Chondrocyte (in vitro differentiated cells): ENCODE results near the gene LRBA. TPM values are rescaled to one million over a fixed set of nuclear protein-coding genes. Genes with fewer than 3 reads are reported as not detected.

Experiments used
- DNase-seq: peaks from one replicate; pipeline ENCODE4 v3.0.0; 2021; ENCODE audit warnings: mixed read lengths, low spot score
- H3K27ac Mint-ChIP-seq: one replicate; pipeline ENCODE4 v1.8.0; 2021; ENCODE audit warnings: mild to moderate bottlenecking, moderate library complexity, mixed read lengths; ENCODE audit not compliant: unreplicated experiment
- H3K27me3 Mint-ChIP-seq: 2 replicates; pipeline ENCODE4 v1.8.0; 2021; ENCODE audit warnings: low read depth, mixed read lengths
- H3K36me3 Mint-ChIP-seq: 2 replicates; pipeline ENCODE4 v1.8.0; 2021; ENCODE audit warnings: low read depth, mixed read lengths
- H3K4me1 Mint-ChIP-seq: 2 replicates; pipeline ENCODE4 v1.8.0; 2021; ENCODE audit warnings: low read depth, mild to moderate bottlenecking, mixed read lengths
- H3K4me3 Mint-ChIP-seq: one replicate; pipeline ENCODE4 v1.8.0; 2021; ENCODE audit warnings: mild to moderate bottlenecking, moderate library complexity, mixed read lengths; ENCODE audit not compliant: unreplicated experiment
- H3K9me3 Mint-ChIP-seq: 2 replicates; pipeline ENCODE4 v1.8.0; 2021; ENCODE audit warnings: low read depth, mixed read lengths
- total RNA-seq: library from RNA; stranded (reverse); gene quantifications from 3 replicates; pipeline ENCODE4 v1.2.1, GENCODE V29; 2021
- TF ChIP-seq, protein P1 (sequence below): fragments of 200-600 bp; sonication (generic); IDR thresholded peaks from 2 replicates; pipeline ENCODE4 v1.5.0; 2021; ENCODE audit warnings: antibody characterized with exemption, mild to moderate bottlenecking, moderate library complexity

Gene LRBA
- total RNA-seq, 1 donor from 2014 or later: 19.7 TPM

DNA sequence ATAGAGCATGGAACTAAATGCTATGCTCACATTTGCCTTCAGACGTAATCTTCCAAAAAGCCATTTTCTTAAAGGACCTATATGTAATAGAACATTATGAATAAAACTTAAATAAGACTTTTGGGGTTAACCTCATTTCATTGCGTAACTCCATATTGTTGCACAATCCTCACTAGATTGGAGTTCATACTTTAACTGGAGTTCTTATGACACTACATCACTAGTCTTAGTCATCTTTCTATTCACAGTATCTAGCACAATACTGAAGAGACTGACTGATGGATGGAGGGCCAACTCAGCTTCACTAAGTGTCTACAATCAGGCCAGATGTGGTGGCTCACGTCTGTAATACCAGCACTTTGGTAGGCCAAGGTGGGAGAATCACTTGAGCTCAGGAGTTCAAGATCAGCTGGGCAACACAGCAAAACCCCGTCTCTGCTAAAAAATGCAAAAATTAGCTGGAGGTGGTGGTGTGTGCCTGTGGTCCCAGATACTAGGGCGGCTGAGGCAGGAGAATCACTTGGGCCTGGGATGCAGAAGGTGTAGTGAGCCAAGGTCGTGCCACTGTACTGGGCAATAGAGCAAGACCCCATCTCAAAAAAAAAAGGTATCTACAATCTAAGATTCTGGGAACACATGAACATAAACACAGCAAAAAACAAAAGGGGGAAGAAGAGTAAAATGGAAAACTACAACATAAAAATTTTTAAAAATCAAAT, 513.9 kb downstream of the LRBA start:
- Mint-ChIP-seq H3K4me1 (peaks cover 3% of the 10 kb centered on the region), H3K4me3 (no peak overlapping the region), H3K36me3 (peaks cover 9% of the 10 kb centered on the region), H3K9me3 (peaks cover 21% of the 10 kb centered on the region), H3K27me3 (no peaks in the 10 kb centered on the region), H3K27ac (no peak overlapping the region)
- TF ChIP-seq, protein P1, sequence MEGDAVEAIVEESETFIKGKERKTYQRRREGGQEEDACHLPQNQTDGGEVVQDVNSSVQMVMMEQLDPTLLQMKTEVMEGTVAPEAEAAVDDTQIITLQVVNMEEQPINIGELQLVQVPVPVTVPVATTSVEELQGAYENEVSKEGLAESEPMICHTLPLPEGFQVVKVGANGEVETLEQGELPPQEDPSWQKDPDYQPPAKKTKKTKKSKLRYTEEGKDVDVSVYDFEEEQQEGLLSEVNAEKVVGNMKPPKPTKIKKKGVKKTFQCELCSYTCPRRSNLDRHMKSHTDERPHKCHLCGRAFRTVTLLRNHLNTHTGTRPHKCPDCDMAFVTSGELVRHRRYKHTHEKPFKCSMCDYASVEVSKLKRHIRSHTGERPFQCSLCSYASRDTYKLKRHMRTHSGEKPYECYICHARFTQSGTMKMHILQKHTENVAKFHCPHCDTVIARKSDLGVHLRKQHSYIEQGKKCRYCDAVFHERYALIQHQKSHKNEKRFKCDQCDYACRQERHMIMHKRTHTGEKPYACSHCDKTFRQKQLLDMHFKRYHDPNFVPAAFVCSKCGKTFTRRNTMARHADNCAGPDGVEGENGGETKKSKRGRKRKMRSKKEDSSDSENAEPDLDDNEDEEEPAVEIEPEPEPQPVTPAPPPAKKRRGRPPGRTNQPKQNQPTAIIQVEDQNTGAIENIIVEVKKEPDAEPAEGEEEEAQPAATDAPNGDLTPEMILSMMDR: no peak
- DNase-seq: no peak

DNA sequence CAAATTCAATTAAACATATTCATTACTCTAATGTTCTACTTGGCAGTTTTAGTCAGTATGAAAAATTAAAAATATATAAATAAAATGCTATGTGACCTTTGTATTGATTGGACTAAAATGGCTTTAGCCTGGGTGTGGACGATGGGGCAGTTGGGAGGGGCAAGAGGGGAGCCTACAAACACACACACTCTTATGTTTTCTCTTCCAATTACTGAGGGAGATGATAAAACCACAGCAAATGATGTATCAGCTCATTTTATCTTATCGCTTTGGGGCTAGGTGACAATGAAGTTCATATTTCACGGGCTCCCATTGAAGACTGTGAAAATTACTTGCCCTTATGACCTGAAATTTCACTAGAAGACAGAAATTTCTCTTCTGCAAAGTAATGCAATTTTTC, 517.5 kb downstream of the LRBA start:
- Mint-ChIP-seq H3K4me1 (peaks cover 3% of the 10 kb centered on the region), H3K27ac (no peak overlapping the region)

DNA sequence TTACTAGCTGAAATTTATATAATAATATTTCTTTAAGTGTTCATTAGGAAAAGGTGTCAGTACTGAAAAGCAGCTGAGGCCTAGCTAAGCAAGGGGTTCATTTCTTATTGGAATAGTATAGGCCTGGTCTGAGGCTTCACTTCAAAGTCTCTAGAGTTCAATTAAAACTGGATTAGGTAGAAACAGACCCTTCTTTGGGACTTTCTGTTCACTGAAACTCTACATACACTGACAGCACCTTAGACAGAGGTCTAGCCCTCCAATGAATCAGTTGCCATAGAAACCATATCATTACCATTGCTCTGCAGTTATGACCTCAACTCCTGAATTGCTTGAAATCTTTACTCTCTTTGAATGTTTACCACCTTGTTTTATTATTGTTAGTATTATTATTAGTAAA, 519.5 kb downstream of the LRBA start:
- no peak overlapping the region for H3K27ac Mint-ChIP-seq
- no peaks in the 10 kb centered on the region for H3K36me3 Mint-ChIP-seq
- H3K4me3 Mint-ChIP-seq: no peak overlapping the region
- H3K4me1 Mint-ChIP-seq: no peaks in the 10 kb centered on the region
- DNase-seq: no peak
- no peaks in the 10 kb centered on the region for H3K27me3 Mint-ChIP-seq
- H3K9me3 Mint-ChIP-seq: no peaks in the 10 kb centered on the region
- TF ChIP-seq, protein P1: no peak

More for the DNA sequence above, 517.5 kb downstream of the LRBA start:
- TF ChIP-seq, protein P1: no peak
- peaks cover 5% of the 10 kb centered on the region for H3K36me3 Mint-ChIP-seq
- no peaks in the 10 kb centered on the region for H3K27me3 Mint-ChIP-seq
- no peak overlapping the region for H3K4me3 Mint-ChIP-seq
- peaks cover 5% of the 10 kb centered on the region for H3K9me3 Mint-ChIP-seq
- DNase-seq: no peak

DNA sequence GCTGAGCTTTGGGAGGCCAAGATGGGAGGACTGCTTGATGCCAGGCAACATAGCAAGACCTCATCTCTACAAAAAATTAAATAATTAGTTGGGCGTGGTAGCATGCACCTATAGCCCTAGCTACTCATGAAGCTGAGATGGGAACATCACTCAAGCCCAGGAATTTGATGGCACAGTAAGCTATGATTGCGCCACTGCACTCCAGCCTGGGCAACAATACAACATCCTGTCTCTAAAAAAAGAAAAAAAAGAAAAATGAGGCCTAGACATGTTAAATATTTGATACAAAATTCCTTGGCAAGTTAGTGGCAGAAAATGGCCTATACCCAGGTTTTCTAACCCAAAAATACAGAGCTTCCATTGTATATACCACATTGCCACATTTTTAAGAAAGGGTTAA, 521.2 kb downstream of the LRBA start:
- Mint-ChIP-seq H3K27ac (no peak overlapping the region), H3K27me3 (no peaks in the 10 kb centered on the region), H3K9me3 (no peaks in the 10 kb centered on the region), H3K4me1 (peaks cover 4% of the 10 kb centered on the region), H3K36me3 (no peaks in the 10 kb centered on the region), H3K4me3 (no peak overlapping the region)
- no peak for DNase-seq
- TF ChIP-seq, protein P1: no peak

- TF ChIP-seq, protein P1: no peak
- no peak for DNase-seq
- no peaks in the 10 kb centered on the region for H3K9me3 Mint-ChIP-seq
- no peak overlapping the region for H3K27ac Mint-ChIP-seq
- no peak overlapping the region for H3K4me3 Mint-ChIP-seq
- H3K36me3 Mint-ChIP-seq: no peaks in the 10 kb centered on the region
- H3K4me1 Mint-ChIP-seq: peaks cover 4% of the 10 kb centered on the region
- no peaks in the 10 kb centered on the region for H3K27me3 Mint-ChIP-seq
These were observed 523.7 kb downstream of the LRBA start for GRCh38 chr4:150491132-150492049.
